Hindlimb muscle (tissue), 1 donor: Measurements from ENCODE around the gene HK3. TPM values are rescaled to one million over a fixed set of nuclear protein-coding genes. Genes with fewer than 3 reads are reported as not detected.

Experiments
- DNase-seq: peaks from one replicate; pipeline ENCODE4 v3.0.0-alpha.2; 2013
- polyA plus RNA-seq: library from polyadenylated mRNA; unstranded; fragments of 120-200 nt; gene quantifications from one replicate; pipeline ENCODE4 v1.2.1, GENCODE V29; 2013; ENCODE audit not compliant: insufficient read length

HK3 gene
- polyA plus RNA-seq, 1 donor = 1.4 TPM

DNA sequence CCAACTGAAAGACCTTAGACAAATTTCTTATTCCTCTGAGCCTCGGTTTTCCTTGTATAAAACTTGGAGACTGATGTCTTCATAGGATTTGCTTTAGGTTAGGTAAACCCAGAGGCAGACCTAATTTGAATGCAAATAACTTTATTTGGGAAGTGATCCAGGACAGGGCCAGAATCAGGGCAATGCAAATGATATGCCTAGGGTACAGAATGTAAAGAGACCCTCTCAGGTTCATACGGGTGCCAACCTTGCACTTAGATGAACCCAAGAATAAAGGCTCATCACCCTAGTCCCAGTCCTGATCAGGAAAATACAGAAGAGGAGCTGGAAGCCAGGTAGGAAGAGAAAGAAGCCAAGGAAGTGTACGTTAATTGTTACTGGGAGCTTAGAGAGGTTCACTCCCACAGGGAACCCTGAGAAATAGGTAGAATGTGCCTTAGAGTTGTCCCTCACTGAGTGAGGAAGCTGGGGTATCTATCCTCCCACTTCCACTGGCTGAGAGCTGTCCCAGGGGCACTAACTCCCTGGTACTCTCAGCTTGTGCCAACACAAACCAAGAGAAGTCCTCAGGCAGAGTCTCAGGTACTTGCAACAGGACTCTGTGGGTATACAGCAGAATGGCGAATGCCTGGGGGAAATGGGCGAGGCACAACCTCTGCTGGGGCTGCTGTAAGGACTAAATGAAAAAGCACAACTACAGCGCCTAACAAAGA, 3.1 kb upstream of the HK3 start:
- no peak for DNase-seq

DNA sequence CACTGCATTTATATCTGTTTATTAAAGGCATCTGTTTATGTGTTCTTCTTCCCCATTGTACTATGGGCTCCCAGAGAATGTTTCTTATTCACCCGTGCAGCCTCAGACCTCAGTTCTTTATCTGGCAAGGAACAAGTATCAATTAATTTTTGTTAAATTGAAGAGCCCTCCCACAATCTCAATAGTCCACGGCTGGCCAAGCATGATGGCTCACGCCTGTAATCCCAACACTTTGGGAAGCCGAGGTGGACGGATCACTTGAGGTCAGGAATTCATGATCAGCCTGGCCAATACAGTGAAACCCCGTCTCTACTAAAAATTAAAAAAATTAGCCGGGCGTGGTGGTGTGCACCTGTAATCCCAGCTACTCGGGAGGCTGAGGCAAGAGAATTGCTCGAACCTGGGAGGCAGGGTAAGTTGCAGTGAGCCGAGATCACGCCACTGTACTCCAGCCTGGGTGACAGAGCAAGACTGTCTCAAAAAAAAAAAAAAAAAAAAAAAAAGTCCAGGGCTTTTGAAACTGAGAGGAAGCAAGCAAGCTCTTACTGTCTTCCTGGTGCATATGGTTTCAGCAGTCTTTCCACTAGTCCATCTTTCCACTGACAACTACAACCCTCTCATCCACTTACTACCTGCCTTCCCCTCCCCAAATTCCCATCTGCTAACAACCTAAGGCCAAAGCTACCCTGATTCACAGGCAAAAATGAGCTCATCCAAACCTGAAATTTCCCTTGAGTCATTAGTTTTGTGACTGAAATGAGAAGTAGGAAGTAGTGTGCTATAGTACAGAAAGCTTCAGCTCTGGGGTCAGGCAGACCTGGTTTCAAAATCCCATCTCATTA, 2.3 kb upstream of the HK3 start:
- no peak for DNase-seq

DNA sequence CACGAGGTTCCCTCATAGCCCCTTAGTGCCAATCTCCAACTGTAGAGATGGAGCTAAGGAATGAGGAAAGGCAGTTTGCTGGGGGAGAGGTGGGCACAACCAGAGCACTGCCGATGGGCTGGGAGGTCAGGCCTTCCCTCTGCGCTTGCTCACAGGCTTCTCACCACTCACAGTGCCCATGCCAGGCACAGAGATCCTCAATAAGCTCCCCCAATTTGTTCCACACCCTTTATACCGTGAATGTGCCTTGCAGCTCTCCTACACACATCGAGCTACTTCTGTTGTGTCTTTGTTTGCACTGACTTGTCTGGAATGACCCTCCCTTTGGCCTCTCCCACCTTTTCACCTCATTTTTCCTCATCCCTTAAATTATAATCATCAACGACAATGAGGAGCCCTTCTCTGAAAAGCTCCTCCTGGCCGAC, 1.6 kb upstream of the HK3 start:
- no peak for DNase-seq

DNA sequence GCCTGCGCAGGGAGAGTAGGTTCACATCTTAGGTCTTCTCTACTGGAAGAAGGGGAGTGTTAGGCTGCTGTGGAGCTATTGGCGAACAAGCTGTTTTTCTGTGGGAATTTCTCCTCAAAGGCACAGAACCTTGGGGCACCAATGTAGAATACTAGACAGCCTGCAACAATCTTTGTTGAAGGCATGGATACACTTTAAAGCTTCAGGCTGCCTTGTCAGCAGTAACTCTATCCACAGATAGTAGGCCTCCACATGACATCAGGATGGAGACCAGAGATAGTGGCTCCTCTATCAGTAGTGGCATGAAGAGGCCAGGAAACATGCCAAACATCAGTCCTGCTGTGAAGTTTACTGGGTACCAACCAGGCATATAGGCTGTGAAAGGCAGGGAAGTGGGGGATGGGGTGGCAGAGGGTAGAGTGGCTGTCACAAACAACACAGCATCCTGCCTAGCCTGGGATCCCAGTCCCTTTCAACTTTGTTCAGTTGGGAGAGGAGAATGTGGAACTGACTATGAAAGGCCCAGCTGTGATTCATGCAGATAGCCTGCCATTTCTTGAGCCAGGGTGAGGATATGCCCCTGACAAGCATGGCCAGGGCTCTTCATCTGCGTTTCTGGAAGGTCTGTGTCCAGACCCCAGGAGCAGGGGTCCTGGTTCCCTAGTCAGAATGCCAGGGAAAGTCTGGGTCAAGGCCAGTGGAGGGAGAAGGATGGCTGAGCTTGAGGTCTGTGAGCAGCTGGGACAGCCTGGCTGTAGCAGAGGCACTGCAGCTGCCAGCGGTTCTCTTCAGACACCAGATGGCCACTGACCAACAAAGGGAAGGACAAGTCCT, 1.0 kb upstream of the HK3 start:
- DNase-seq = peak; percentile 29

DNA sequence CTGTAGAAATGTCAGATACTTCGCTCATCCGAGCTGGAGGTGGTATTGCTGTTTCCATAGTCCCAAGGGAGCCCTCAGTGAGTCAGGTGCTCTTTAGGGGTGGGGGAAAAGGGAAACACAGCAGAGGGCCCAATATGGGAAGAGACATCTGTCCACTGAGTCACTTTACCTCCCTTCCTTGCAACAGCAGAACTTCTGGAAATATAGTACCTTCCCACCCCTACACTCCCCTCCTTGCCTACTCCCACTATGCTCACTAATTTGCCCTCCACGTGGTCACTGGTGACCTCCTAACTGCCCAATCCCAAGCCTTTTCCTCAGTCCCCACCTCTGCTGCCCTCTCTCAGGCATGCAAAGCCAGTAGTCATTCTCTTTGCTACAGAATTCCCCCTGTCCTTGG, 1.9 kb downstream of the HK3 start:
- no peak for DNase-seq

DNA sequence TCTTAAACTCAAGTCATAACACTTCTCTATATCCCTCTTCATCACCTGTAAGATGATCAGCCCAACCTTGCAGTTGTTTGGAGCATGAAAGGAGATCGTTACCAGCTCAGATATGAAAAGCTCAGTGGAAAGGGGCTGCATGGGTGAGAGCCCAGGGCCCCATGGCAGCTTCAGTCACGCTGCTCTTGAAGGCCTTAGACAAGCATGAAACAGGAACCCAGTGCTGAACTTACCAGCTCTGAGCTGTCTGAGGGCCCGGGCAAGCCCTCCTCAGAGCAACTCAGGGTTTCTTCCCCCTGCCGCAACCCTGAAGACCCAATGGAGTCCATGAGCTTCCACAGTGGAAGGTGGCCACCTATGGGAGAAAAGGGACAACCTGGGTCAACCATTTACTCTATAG, 3.3 kb downstream of the HK3 start:
- DNase-seq = no peak

DNA sequence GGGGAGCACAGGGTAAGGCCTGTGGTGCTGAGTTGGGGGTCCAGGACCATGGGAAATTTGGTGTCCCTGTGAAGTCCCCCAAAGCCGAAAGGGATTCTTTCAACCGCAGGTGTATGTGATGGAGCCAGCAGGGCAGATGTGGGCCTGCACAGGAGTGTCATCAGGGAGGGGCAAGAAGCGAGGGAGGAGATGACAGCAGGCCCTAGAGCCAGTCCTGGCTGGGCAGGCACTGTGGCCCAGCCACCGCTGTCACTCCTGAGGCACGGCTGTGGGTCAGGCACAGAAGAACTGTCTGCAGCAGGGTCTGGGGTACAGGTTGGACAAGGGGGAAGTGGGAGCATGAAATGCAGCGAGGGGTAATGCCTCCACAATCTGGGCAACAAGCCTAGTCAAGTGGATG, 4.8 kb downstream of the HK3 start:
- no peak for DNase-seq

DNA sequence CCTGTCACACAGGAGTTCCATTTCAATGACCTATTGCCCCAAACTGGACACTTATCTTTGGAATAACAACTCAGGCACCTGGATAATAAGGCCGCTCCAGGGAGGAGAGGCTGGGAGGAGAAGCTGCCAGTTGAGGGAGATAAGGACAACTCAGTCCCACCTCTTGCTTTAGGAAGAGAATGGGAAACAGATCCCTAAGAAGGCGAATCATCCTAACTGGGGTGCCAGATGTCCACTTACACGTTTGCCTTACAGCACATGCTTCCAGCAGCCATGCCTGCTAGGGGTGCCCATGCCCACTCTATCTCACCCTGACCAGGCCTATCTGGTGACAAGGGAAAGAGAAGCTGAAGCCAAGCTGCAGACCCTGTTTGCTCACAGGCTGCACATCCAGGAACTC, 6.5 kb downstream of the HK3 start:
- no peak for DNase-seq

DNA sequence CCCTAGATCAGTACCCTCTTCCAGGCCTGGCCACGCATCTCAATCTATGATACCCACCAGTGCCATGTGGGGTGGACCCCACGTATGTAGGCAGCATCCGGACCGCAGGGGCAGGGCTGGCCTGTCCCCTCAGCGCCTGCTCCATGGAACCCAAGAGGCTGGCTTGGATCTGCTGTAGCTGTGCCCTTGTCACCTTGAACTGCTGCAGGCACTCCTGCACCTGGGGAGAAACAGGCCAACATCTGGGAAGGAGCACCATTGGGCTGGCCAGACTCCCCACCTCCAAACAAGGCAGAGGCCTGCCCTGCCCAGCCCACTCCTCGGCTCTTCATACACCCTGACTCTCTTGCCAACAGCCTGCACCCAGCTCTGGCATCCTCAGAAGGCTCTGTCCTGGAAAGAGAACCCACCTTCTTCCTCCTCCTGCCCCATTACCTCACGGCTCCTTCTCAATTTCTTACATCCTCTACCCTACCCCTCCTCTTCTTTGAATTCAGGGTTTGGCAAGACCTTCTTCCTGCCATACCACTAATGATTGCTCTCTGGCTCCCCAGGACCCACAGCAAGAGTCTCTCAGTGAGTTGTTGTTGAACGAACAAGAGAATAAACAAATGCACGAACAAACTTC, 7.7 kb downstream of the HK3 start:
- DNase-seq = no peak

DNA sequence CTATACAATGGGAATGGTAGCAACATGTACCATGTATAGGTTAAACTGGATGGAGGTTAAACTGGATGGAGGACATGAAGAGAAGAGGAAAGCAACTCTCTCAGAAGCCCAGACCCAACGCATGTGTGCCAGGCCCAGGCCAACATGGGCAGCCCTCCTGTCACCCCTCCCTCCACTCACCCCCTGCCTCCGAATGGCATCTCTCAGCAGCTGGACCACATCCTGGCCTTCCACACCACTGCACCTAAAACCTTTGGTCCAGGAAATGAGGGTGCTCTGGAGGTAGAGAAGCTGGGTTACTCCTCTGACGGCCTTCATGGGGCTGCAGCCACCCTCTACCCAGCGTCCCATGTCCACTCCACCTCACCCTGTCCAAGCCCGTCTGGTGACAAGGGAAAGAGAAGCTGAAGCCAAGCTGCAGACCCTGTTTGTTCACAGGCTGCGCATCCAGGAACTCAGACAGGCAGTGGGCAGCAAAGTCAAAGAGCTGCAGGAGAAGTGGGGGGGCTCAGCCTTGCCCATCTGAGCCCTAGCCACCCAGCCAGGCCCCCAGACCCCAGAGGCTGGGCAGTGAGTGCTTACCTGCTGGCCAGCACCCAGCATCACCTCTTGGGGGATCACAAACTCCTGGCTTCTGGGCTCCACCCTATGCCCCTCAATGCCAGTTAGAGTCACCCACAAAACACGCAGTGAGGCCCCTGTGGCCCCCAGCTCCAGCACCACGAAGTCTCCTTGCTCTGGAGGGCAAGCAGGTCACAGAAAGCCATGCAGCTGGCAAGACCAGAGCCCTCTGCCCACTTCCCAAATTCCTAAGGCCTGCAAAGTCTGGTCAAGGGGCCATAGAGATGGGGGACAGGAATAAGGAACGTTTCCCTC, 8.5 kb downstream of the HK3 start:
- no peak for DNase-seq

DNA sequence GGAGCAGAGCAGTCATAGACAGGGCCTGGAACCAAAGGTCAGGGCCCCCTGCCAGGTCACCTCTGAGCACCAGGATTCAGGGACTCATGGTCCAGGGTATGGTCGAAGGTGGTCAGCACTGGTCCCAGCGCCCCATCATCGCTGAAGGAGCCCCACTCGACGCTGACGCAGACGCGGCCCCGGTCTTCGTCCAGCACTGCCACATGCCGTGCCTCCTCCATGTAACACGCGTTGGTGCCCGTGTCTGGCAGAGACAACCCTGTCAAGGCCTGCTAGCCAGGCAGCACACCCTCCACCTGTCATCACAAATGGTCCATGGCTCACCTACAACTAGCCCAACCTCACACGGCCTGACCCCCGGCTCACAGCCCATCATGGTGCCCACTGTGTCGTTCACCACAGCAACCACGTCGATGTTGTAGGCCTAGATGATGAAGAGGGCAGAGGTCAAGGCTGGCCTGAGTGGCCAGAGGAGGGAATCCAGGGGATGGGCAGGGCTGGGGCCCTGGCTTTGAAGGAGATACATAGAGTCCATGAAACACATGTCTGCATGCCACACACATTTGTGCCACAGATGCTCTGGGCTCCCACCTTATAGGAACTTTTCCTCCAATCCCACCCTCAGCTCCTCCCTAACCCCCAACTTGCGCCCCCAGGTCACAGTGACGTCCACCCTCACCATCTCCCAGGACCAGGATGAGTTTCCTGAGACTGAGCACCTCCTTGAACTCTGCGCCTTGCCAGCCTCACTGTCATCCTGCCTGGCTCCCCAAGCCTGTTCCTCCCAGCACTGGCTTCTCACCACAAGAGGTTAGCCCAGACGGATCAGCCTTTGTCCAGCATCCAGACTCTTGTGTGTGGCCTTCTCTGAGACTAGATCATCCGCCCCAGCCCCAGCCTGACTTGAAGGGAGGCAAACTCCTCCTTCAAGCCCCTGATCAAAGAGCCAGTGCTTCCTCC, 9.5 kb downstream of the HK3 start:
- DNase-seq = no peak

DNA sequence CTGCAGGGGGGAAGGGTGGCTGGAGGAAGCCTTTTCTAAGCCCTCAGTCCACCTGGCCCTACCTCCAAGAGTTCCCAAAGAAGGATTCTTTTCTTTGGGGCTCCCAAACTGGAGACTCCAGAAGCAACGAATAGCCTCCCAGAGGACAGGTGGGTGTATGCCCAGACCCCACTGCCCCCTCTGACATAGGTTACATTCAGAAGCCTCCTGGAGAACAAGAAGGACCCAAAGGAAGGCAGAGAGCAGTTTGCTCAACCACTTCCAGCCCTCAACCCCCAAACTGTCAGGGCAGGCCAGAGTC, 10.3 kb downstream of the HK3 start:
- no peak for DNase-seq

DNA sequence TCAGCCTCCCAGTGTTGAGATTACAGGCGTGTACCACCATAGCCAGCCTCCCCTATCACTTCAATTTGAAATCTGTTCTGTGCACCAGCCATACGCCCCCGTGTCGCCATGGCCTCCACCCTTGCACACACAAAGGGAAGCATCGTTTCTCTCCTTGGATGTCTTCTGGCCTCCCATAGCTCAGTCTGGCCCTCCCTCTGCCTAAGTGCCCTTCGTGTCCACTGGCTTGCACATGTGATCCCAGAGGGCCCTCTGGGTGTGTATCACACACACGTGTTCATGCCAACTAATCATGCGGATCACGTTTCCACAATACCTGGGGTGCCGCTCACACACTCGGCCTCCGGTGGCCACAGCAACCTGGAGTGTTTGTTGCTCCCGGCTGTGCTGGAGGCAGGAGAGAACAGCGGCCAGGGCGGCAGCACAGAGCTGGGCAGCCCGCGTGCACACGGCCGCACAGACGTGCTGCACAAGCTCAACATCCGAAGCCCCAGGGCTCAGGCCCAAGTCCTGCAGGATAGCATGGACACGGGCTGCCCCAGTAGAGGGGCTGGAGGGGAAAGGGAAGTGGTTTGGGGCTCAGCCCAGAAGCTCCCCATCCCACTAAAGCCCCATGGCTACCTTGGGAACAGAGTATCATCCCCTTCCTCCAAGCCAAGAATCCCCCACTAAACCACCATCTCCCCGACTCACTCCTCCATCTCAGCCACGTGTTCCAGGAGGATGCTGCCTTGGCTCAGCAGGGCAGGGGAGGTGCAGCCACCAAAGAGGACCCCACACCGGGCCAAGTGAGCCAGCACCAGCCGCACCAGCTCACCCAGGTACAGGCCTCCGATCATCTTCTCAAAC, 10.9 kb downstream of the HK3 start:
- DNase-seq = no peak

DNA sequence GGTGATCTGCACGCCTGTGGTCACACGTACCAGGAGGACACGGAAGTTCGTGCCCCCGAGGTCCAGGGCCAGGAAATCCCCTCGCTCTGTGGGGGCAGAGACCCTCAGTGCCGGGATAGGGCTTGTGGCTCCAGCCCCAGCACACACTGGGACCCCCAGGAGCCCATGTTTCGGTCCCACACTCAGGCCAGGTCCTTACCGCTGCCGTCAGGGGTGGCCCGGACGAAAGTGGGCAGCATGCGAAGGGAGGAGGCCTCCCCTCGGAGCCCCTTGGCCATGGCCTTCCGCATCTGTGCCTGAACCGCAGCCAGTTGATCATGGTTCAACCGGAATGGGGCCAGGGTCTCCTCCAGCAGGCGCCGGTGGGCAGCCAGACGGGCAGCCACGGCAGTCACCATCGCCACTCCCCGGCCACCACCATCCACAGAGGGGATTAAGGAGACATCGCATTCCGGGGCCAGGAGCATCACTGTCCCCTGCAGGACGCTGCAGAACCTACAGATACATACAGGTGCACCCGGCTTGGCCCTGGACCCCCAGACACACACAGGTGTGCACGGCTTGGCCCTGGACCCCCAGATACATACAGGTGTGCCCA, 11.8 kb downstream of the HK3 start:
- DNase-seq = no peak

DNA sequence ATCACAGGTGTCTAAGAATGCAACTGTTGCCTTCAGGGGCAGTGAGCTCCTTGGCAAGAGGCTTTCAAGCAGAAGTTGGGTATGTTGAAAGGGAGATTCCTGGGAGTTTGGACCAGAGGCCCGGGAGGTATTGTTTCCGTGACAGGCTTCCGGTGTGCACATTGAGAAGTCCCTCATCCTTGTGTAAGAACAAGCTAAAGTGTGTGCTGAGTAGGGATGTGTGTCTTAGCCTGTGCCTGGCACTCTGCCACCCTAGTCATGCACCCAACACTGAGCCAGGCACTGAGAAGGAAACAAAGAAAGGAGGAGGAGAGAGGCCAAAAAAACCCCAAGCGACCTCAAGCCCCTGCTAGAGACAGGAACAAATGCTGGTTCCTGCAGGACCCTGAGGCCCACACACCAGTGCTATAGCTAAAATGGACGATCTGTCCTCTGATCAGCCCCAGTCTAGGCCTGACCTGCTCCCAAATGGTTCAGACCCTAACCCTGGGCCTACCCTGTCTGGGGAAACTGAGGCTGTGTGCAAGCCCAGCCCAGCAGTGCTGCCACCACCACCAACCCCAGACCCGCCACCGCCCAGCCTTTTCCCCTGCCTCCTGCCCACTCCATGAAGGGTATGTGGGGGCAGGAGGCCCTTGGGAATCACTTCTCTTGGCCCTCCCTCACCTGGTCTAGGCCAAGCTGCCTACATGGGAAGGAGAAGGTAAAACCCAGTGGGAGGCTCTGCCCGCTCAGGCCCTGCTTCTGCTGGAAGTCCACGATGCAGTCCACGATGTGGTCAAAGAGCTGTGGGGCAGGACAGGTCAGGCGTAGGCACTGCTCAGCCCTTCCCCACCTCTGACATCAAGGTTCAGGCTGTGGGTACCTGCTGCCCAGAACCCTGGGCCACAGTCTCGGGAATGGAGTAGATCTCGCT, 12.6 kb downstream of the HK3 start:
- no peak for DNase-seq

DNA sequence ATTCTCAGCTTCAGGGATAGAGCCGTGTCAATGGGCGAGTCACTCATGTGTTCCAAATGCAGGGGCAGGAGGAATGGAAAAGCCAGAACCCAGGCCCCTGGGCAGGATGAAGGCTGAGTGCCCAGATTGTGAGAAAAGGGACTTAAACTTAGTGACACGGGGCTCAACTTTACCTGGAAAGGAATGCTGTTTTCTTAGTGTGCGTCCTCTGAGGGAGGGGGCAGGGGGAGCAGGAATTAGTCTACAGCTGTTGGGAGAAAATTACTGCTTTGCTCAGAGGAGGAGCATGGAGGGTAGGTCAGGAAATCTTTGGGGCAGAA, 14.6 kb downstream of the HK3 start:
- DNase-seq = no peak

DNA sequence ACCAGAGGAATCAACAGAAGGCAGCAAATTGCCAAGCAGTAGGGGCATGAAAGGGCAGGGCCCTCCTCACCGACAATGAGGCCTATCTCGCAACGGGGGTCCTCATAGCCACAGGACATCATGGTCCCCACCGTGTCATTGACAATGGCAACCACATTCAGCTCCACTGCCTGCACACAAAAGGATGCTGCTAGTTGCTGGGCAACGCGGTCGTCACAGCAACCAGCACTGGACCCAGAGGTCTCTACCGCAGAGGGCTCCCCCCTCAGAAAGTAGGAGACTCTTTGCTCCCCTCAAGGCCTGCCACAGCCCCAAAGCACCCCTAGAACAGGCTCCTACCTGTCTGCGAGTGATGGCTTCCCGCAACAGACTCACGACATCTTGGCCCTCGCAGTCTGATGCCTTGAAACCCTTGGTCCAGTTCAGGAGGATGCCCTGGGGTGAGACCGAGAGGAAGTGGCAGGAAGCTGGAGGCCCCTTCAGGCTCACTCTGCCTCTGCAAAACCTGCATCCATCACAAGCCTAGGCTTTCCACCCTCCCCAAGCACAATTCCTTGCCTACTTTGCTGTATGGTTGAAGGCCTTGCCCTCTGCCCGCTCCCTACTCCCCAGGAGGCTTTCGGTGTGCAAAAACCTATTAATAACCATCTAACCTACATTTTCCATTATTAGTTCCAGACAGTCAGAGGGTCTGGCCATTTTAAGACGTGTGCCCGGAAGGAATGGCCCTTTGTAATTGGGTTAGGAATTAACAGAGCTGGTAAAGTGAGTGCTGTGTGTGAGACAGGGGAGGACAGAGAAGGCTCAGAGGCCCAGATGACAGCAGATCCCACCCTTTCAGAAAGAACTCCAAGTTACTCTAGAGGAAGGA, 15.2 kb downstream of the HK3 start:
- no peak for DNase-seq

DNA sequence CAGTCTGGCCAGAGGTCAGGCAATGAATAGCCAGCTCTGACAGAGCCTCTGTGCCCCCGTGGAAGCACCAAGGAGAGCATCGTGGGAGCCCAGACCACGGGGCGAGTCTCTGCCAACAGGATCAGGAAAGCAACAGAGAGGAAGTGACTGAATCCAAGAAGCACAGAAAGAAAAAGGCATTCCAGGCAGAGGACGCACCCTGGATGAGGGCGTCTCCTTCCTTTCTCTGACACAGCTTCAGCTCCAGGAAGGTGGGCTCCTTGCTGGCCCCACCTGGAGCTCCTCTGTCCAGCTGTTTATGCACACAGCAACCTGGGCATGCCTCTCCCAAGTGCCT, 16.6 kb downstream of the HK3 start:
- no peak for DNase-seq
